EL (cell line): ENCODE data around the gene LASP1.
A peak's percentile ranks its signal among the peaks of the same experiment; 100 is the strongest.
"Not testable (repeated sequence)": the region's sequence is repeated elsewhere in the genome, so short reads cannot be mapped to it uniquely, and the experiment has no call there.

Experiments used
- DNase-seq: peaks from one replicate; pipeline ENCODE4 v3.0.0-alpha.2; 2016

Gene LASP1

GRCh38 chr17:38911081-38911730, 41.3 kb downstream of the LASP1 start:
- no peak for DNase-seq

GRCh38 chr17:38911731-38912081, 41.8 kb downstream of the LASP1 start:
- not testable (repeated sequence) for DNase-seq

- DNase-seq = no peak
Measured at GRCh38 chr17:38912221-38912813, 42.5 kb downstream of the LASP1 start.

- DNase-seq = no peak
Measured at GRCh38 chr17:38914741-38915638, 45.1 kb downstream of the LASP1 start.

- DNase-seq = no peak
Measured at GRCh38 chr17:38915639-38915995, 45.8 kb downstream of the LASP1 start.

GRCh38 chr17:38916771-38917170, 46.9 kb downstream of the LASP1 start:
- DNase-seq = no peak

- DNase-seq = no peak
Measured at GRCh38 chr17:38917259-38917658, 47.4 kb downstream of the LASP1 start.

GRCh38 chr17:38918129-38918913, 48.5 kb downstream of the LASP1 start:
- no peak for DNase-seq

GRCh38 chr17:38918916-38919315, 49.1 kb downstream of the LASP1 start:
- no peak for DNase-seq

- DNase-seq = no peak
Measured at GRCh38 chr17:38919316-38920078, 49.6 kb downstream of the LASP1 start.

GRCh38 chr17:38920374-38921291, 50.8 kb downstream of the LASP1 start:
- DNase-seq = no peak

GRCh38 chr17:38921756-38922411, 52.0 kb downstream of the LASP1 start:
- no peak for DNase-seq

- peak; percentile 72 for DNase-seq
Measured at GRCh38 chr17:38922538-38923297, 52.9 kb downstream of the LASP1 start.

GRCh38 chr17:38925263-38925995, 55.6 kb downstream of the LASP1 start, which contains the start of gene LASP1NB:
TSS of gene LASP1NB (plus strand) at chr17:38925614.
- DNase-seq = no peak

GRCh38 chr17:38926293-38927070, 56.6 kb downstream of the LASP1 start:
- DNase-seq = no peak

GRCh38 chr17:38930782-38931181, 60.9 kb downstream of the LASP1 start:
- DNase-seq = not testable (repeated sequence)

- not testable (repeated sequence) for DNase-seq
Measured at GRCh38 chr17:38933962-38934361, 64.1 kb downstream of the LASP1 start.

- no peak for DNase-seq
Measured at GRCh38 chr17:38939987-38940386, 70.1 kb downstream of the LASP1 start.
